GM18499 (cell line): ENCODE data around the gene PALM.

Experiments used
- ATAC-seq: cut with Tn5 transposase; IDR thresholded peaks from one replicate; pipeline ENCODE4 v1.9.1; 2021; ENCODE audit warnings: moderate number of reproducible peaks; ENCODE audit not compliant: insufficient read depth, unreplicated experiment

The PALM gene

GRCh38 chr19:747432-748273, 38.9 kb downstream of the PALM start:
- ATAC-seq: no peak

GRCh38 chr19:748274-748598, 39.5 kb downstream of the PALM start:
- ATAC-seq: no peak

GRCh38 chr19:749811-750210, 41.1 kb downstream of the PALM start:
- ATAC-seq: no peak

GRCh38 chr19:750640-751423, 42.1 kb downstream of the PALM start, which contains the start of gene MISP:
Gene MISP, plus strand, starts transcription at chr19:751112. Its CDS starts 5,835 bp downstream, at chr19:756947.
- ATAC-seq: no peak

- no peak for ATAC-seq
Measured at GRCh38 chr19:751501-752341, 43.0 kb downstream of the PALM start.

- no peak for ATAC-seq
Measured at GRCh38 chr19:752652-753517, 44.1 kb downstream of the PALM start.

- no peak for ATAC-seq
Measured at GRCh38 chr19:754530-754929, 45.8 kb downstream of the PALM start.

GRCh38 chr19:755063-755462, 46.3 kb downstream of the PALM start:
- ATAC-seq: no peak

- ATAC-seq: no peak
Measured at GRCh38 chr19:756236-756635, 47.5 kb downstream of the PALM start.

GRCh38 chr19:756821-757688, 48.3 kb downstream of the PALM start:
- ATAC-seq: no peak

GRCh38 chr19:757811-758668, 49.3 kb downstream of the PALM start:
- no peak for ATAC-seq

- no peak for ATAC-seq
Measured at GRCh38 chr19:763181-763580, 54.4 kb downstream of the PALM start.

- ATAC-seq: no peak
Measured at GRCh38 chr19:763869-764268, 55.1 kb downstream of the PALM start.

- no peak for ATAC-seq
Measured at GRCh38 chr19:764301-764700, 55.6 kb downstream of the PALM start.

GRCh38 chr19:765179-765738, 56.5 kb downstream of the PALM start:
- ATAC-seq: no peak

GRCh38 chr19:768424-768823, 59.7 kb downstream of the PALM start:
- ATAC-seq: no peak

- ATAC-seq: no peak
Measured at GRCh38 chr19:769616-770015, 60.9 kb downstream of the PALM start.

GRCh38 chr19:771332-771785, 62.6 kb downstream of the PALM start:
- no peak for ATAC-seq
